ENCODE results near the gene LTA4H.

LTA4H gene

DNA sequence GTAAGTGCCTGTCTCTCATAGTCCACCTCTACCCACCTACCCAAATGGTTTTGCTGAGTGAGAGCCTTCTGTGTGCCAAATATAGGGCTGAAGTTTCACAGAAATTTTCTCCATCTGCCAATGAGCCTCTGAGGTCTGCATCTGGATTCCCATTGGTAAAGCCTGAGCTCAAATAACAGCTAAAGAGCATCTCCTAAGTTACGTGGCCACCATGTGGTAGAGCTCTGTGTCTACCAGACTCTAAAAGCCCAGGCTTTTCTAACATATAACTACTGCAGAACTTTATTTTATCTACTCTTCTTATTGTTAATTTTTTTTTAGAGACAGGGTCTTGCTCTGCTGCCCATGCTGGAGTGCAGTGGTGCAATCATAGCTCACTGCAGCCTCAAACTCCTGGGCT, 76.3 kb downstream of the LTA4H start:
- DNase-seq (ENCODE audit: low read depth in 2 of 2), result no peak

DNA sequence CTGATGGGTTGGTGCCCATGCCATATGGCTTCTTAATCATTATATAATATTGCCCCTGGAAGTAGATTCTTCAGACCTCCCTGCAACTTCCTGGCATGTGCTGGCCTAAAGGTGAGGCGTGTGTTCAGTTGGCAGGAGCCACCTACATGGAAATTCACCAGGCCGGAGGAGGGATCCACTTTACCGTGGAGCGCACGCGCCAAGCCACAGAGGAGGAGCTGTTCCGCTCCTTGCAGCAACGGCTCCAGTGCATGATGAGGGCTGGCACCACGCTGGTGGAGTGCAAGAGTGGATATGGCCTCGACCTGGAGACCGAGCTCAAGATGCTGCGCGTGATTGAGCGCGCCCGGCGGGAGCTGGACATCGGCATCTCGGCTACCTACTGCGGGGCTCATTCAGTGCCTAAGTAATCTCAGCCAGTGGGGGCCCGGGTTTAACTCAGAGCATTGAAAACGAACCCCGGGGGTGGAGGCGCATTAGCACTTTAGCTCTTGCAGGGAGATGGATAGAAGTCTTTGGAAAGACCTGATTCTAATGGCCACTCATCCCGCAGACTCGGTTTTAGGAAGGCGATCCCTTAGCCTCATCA, 78.7 kb downstream of the LTA4H start:
- no peak for DNase-seq (ENCODE audit: low read depth in 2 of 2)

DNA sequence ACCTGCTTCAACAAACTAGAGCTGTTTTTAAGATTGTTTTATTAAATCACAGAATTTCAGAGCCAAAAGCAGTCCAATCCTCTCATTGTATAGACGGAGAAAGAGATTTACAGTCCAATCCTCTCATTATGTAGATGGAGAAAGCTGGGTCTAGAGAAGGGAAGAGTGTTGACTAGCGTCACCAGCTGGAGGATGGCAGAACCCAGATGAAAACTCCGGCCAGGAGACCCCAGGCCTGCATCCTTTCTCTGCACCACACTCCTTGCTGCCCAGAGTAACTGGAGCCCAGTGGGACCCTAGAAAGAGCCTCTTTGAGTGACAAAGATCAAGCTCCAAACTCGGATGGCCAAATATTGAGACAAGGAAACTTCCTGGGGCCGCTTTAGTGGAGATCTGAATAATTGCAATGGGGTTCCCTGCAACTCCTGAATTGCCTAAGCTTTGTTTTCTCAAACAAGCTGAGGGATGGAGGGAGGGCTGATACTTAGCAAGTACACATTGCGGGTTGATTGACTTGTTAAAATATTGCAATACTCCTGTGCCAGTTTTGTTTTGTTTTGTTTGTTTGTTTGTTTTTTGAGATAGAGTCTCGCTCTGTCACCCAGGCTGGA, 79.7 kb downstream of the LTA4H start:
- no peak for DNase-seq (ENCODE audit: low read depth in 2 of 2)

DNA sequence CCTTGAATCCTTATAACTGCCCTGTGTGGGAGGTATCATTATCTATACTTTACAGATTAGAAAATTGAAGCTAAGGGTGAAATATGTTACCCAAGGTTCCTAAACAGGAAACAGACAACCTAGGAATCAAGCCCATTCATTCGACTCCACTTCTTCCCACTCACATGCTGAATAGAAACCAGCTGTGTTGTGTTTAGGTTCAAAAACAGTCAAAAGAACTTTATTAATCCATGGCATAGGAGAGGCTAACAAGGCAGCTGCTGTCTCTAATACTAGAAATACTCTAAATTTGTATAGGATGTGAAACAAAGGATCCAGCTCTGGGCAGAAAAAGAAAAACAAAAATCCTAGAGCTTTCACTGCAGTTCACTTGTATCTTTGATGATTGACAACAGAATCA, 82.4 kb downstream of the LTA4H start:
- no peak for DNase-seq (ENCODE audit: low read depth in 2 of 2)

DNA sequence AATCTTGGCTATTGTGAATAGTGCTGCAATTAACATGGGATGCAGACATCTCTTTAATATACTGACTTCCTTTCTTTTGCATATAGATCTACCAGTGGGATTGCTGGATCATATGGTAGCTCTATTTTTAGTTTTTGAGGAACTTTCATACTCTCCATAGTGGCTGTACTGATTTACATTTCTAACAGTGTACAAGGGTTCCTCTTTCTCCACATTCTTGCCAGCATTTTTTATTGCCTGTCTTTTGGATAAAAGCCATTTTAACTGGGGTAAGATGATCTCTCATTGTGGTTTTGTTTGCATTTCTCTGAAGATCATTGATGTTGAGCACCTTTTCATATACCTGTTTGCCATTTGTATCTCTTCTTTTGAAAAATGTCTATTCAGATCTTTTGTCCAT, 83.9 kb downstream of the LTA4H start:
- DNase-seq (ENCODE audit: low read depth in 2 of 2), result no peak
